Activated naive CD8-positive, alpha-beta T cell treated with anti-CD3 and anti-CD28 coated beads, Interleukin-2, amount 10 ng/mL, durations not matched to agents 7 days and 5 days (primary cell): ENCODE results near the gene HAP1. TPM values are rescaled to one million over a fixed set of nuclear protein-coding genes. Genes with fewer than 3 reads are reported as not detected.

Source experiments
- ATAC-seq: fragments of 150-1000 bp; cut with Tn5 transposase; one replicate; pipeline ENCODE4 v1.10.0; 2021; ENCODE audit warnings: low read depth, moderate library complexity
- POLR2A ChIA-PET: fragments of 350-600 bp; sonication (Branson Sonifier 250); formaldehyde crosslinking; loops from one replicate; lab custom pipeline; 2021; ENCODE audit warnings: antibody characterized with exemption; lab: Charles Lee
- DNase-seq: peaks from one replicate; pipeline ENCODE4 v3.0.0; 2021
- H3K27ac Mint-ChIP-seq: one replicate; pipeline ENCODE4 v1.8.0; 2022; ENCODE audit warnings: mild to moderate bottlenecking, mixed read lengths
- H3K27me3 Mint-ChIP-seq: one replicate; pipeline ENCODE4 v1.8.0; 2022; ENCODE audit warnings: mild to moderate bottlenecking, moderate library complexity, mixed read lengths
- H3K36me3 Mint-ChIP-seq: one replicate; pipeline ENCODE4 v1.8.0; 2021; ENCODE audit warnings: mild to moderate bottlenecking, mixed read lengths
- H3K4me1 Mint-ChIP-seq: one replicate; pipeline ENCODE4 v1.8.0; 2021; ENCODE audit warnings: mixed read lengths
- H3K4me3 Mint-ChIP-seq: one replicate; pipeline ENCODE4 v1.8.0; 2022; ENCODE audit warnings: mild to moderate bottlenecking, moderate library complexity, mixed read lengths
- H3K9me3 Mint-ChIP-seq: one replicate; pipeline ENCODE4 v1.8.0; 2021; ENCODE audit warnings: mixed read lengths
- total RNA-seq, 2 experiments: library from RNA; stranded (reverse); gene quantifications; one replicate each; pipeline ENCODE4 v1.2.3, GENCODE V29; 2021

The HAP1 gene
- total RNA-seq, 2 experiments from 2014 or later: 0.14 TPM; not detected in 1

DNA sequence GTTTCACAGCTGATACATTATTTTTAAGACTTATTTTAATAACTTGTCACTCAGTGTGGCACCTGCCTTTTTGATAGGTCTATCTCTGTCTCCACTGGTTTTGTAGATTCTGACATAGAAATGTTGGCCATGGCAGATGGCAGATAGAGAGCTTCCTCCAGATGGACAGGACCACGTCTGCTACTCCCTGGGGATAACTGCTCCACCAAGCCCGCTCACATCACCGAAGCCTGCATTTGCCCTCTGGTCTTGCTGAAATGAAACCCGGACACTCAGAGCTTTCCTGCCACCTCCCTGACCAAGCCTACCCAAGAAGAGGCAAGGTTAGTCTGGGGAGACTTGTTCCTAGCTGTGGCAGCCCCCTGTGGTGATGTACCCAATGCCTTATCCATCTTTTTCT, 16.4 kb upstream of the HAP1 start:
- ATAC-seq (no peak), DNase-seq (no peak)
- Mint-ChIP-seq H3K27me3 (no peaks in the 10 kb centered on the region), H3K4me1 (no peaks in the 10 kb centered on the region), H3K27ac (no peak overlapping the region), H3K9me3 (no peaks in the 10 kb centered on the region), H3K36me3 (no peaks in the 10 kb centered on the region), H3K4me3 (no peak overlapping the region)
- POLR2A ChIA-PET: no interaction called here

DNA sequence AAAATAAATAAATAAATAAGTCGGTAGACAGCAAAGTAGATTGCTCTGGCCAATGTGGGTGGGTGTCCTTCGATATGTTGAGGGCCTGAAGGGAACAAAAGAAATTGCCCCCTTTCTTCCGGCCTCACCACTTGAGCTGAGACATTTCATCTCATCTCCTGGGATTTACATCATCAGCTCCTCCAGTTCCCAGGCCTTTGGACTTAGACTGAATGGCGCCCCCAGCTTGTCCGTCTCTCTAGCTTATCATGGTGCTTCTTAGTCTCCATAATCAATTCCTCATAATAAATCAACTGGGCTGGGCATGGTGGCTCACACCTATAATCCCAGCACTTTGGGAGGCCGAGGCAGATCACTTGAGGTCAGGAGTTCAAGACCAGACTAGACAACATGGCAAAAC, 13.8 kb upstream of the HAP1 start:
- Mint-ChIP-seq H3K4me3 (no peak overlapping the region), H3K27me3 (no peaks in the 10 kb centered on the region), H3K4me1 (no peaks in the 10 kb centered on the region), H3K9me3 (no peaks in the 10 kb centered on the region), H3K36me3 (no peaks in the 10 kb centered on the region), H3K27ac (no peak overlapping the region)
- ATAC-seq (no peak), DNase-seq (no peak)
- POLR2A ChIA-PET: no interaction called here

DNA sequence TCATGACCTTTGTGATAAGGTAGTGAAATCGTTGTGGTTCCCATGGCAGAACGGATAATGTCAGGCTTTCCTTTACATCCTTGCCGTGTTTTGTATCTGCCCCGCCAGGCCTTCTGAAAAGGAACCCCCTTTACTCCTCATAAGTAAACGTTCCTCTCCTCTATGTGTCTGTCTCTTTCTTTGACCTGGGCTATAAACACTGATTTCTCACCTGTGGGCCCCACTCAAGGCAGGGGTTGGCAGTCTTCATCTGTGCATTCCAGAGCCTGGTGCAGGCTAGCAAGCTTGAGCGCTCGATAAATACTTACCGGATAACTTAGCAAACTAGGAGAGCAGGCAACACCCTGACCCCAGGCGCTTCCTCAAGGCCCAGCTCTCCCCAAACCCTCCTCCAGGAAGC, 7.3 kb upstream of the HAP1 start:
- DNase-seq: no peak
- Mint-ChIP-seq H3K9me3 (no peaks in the 10 kb centered on the region), H3K4me1 (peaks cover 9% of the 10 kb centered on the region), H3K4me3 (no peak overlapping the region), H3K36me3 (no peaks in the 10 kb centered on the region), H3K27ac (no peak overlapping the region), H3K27me3 (peaks cover 16% of the 10 kb centered on the region)
- POLR2A ChIA-PET: interaction anchor here (0.8 kb wide), 1 partner anchor 70 kb away, joined by 3 read pairs; the partner anchor contains the start of gene P3H4
- no peak for ATAC-seq

DNA sequence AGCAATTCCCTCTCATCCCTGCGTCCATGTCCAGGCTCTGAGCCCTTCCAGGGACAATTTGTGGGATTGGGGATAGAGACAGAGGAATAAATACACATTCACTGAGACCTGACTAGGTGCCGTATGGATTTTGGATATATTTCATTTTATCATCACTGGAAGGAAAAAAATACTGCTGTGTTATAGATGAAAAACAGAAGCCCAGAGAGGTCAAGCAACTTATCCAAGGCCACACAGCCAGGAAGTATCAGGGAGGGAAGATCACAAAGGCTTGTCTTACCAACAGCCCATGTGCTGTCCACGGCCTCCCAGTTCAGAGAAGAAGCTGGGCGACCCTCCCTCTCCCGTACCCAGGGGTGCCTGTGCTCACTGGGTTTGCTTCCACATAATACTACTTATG, 6.1 kb upstream of the HAP1 start:
- peaks cover 28% of the 10 kb centered on the region for H3K27me3 Mint-ChIP-seq
- POLR2A ChIA-PET: no interaction called here
- ATAC-seq (no peak), DNase-seq (no peak)
- peaks cover 9% of the 10 kb centered on the region for H3K4me1 Mint-ChIP-seq
- H3K9me3 Mint-ChIP-seq: no peaks in the 10 kb centered on the region
- H3K36me3 Mint-ChIP-seq: no peaks in the 10 kb centered on the region
- H3K27ac Mint-ChIP-seq: no peak overlapping the region
- no peak overlapping the region for H3K4me3 Mint-ChIP-seq

DNA sequence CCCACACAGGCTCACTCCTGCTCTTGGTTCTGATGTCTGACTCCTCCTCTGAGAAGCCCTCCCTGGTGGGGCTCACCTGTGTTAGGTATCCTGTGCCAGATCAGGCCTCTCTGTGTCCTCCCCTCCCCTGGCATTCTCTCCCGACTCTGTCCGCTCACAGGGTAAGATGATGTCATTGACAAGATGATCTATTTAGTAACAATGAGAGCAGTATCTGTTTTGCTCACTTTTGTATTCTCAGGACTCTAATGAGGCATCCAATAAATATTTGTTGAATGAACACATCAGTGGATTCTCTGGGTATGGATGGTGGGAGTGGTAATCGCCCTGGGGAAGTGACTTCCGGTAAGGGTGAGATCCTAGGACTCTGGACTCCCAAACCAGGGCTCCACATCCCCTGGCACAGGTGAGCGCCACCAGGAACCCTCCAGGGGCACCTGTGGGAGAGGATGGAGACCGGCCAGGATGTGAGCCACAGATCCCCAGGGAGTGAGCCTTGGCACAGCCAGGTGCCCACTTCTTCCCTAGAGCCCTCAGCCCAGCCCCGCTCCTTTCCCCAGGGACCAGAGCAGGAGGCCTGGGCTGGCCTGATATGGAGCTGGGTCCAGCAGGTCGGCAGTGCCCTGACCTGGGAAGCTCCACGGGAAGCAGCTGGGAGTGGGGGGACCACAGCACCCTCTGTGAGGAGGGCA, 5.4 kb upstream of the HAP1 start:
- Mint-ChIP-seq H3K4me1 (peaks cover 11% of the 10 kb centered on the region), H3K27me3 (peaks cover 34% of the 10 kb centered on the region), H3K27ac (peak overlapping the region; percentile 40), H3K4me3 (no peak overlapping the region), H3K36me3 (no peaks in the 10 kb centered on the region), H3K9me3 (no peaks in the 10 kb centered on the region)
- DNase-seq (no peak), ATAC-seq (no peak)
- POLR2A ChIA-PET: no interaction called here

DNA sequence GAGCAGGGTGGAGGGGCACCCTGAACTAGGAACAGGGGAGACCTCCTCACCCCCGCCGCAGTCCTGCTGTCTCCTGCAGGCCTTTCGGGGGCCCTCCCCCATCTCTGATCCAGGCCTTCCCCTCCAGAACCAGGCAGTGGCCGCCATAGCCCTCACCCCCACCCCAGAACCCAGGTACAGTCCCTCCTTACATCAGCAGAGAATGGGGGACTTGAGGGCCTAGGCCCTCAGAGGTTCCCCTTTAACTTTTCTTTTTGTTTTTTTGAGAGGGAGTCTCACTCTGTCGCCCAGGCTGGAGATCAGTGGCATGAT, 4.3 kb upstream of the HAP1 start:
- no peak for ATAC-seq
- no peak overlapping the region for H3K4me3 Mint-ChIP-seq
- peaks cover 12% of the 10 kb centered on the region for H3K4me1 Mint-ChIP-seq
- H3K36me3 Mint-ChIP-seq: no peaks in the 10 kb centered on the region
- no peak for DNase-seq
- POLR2A ChIA-PET: no interaction called here
- peaks cover 39% of the 10 kb centered on the region for H3K27me3 Mint-ChIP-seq
- no peaks in the 10 kb centered on the region for H3K9me3 Mint-ChIP-seq
- no peak overlapping the region for H3K27ac Mint-ChIP-seq

DNA sequence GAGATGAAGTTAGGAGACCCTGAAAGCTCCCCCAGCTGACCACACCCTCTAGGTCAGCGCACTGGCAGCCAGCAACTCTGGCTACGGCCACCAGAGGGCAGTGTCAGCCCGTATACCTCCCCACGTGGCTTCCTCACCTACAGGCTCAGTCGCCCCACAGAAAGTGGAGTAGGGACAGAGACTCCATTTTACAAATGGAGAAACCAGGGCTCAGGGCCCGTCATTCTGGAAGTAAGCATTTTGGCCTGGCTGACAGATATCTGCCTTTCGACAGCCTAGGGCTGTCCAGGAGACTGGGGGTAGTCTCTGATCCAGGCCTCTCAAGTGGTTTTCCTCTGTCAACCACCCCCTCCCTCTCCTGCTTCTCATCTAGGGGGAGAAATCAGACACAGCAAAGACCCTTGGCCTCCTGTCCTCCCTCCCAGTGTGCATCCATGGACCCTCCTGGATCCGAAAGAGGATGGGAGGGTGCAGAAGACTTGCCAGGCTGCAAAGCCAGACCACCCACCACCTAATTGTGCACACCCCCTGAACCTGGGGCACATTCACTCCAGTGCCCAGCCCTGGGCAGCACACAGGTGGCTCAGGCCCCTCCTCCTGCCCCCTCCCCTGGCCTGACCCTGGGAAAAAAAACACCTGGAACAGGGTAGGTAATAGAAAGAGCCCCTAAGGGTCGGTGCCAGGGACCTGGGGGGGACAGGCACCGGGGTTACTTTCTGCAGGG, 3.8 kb upstream of the HAP1 start:
- H3K36me3 Mint-ChIP-seq: no peaks in the 10 kb centered on the region
- DNase-seq (peak; percentile 86), ATAC-seq (peak; percentile 84)
- POLR2A ChIA-PET: interaction anchor here (0.6 to 1.4 kb wide), 3 partner anchors 48 to 73 kb away, joined by 3 to 6 read pairs (median 3); partner anchors contain the start of gene P3H4
- H3K4me1 Mint-ChIP-seq: peaks cover 13% of the 10 kb centered on the region
- no peak overlapping the region for H3K4me3 Mint-ChIP-seq
- H3K27ac Mint-ChIP-seq: peak overlapping the region; percentile 56
- H3K9me3 Mint-ChIP-seq: no peaks in the 10 kb centered on the region
- H3K27me3 Mint-ChIP-seq: peaks cover 43% of the 10 kb centered on the region

DNA sequence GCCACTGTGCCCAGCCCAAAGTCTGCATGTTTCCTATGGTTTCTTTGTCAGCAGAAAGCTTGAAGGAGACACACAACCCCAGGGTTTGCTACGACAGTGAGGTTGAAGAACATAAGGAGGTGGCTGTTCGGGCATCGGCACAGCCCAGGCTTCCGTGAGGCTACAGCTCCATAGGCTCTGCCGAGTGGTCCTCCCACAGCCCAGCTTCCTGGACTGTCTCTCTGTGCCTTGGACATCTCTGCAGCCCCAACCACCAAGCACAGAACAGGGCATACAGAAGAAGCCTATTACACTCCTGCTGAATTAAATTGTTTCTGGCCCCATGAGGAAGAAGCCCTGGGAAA, 3.2 kb upstream of the HAP1 start:
- ATAC-seq (peak; percentile 39), DNase-seq (no peak)
- POLR2A ChIA-PET: interaction anchor here (0.6 to 1.4 kb wide), 3 partner anchors 47 to 74 kb away, joined by 3 to 6 read pairs (median 3); partner anchors contain the start of gene P3H4
- Mint-ChIP-seq H3K4me3 (peak overlapping the region; percentile 16), H3K27ac (peak overlapping the region; percentile 56), H3K9me3 (no peaks in the 10 kb centered on the region), H3K4me1 (peaks cover 13% of the 10 kb centered on the region), H3K27me3 (peaks cover 49% of the 10 kb centered on the region), H3K36me3 (no peaks in the 10 kb centered on the region)

DNA sequence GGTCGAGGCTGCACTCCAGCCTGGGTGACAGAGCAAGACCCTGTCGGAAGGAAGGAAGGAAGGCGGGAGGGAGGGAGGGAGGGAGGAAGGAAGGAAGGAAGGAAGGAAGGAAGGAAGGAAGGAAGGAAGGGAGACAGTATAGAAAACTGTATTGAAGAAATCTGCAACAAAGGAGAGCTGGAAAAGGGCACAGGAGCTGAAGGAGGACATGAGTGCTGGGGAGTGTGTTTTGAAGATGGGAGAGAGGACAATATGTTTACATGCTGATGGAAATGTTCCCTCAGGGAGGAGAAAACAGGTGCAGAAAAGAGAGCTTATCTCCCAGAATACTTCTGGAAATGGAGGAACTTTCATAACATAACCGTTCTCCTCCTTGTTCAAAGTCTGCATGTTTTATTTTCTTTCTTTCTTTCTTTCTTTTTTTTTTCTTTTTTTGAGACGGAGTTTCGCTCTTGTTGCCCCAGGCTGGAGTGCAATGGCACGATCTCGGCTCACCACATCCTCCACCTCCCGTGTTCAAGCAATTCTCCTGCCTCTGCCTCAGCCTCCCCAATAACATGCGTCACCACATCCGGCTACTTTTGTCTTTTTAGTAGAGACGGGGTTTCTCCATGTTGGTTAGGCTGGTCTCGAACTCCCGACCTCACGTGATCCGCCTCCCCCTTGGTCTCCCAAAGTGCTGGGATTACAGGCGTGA, 2.7 kb upstream of the HAP1 start:
- H3K27ac Mint-ChIP-seq: no peak overlapping the region
- peaks cover 13% of the 10 kb centered on the region for H3K4me1 Mint-ChIP-seq
- peaks cover 50% of the 10 kb centered on the region for H3K27me3 Mint-ChIP-seq
- ATAC-seq (no peak), DNase-seq (no peak)
- H3K4me3 Mint-ChIP-seq: peak overlapping the region; percentile 16
- no peaks in the 10 kb centered on the region for H3K36me3 Mint-ChIP-seq
- POLR2A ChIA-PET: interaction anchor here (0.6 to 1.4 kb wide), 3 partner anchors 47 to 75 kb away, joined by 3 to 6 read pairs (median 3); partner anchors contain the start of gene P3H4
- H3K9me3 Mint-ChIP-seq: no peaks in the 10 kb centered on the region

DNA sequence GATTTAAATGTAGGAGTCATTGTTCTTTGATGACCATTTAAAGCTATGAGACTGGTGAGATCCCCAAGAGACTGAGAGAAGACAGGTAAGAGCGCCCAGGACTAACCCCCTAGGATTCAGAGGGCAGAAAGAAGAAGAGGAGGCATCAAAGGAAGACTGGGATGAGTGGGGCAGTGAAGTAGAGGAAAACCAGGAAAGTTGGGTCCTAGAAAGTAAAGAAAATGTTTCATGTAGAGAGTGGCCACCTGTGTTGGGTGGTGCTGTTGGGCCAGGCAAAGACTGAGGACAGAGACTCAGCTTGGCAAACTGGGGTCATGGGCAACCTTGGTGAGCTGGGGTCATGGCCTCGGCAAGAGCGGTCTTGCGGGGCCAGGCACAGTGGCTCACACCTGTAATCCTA, 1.3 kb upstream of the HAP1 start:
- POLR2A ChIA-PET: interaction anchor here (1.0 kb wide), 1 partner anchor 385 kb away, joined by 4 read pairs; no protein-coding TSS in a partner anchor
- Mint-ChIP-seq H3K9me3 (no peaks in the 10 kb centered on the region), H3K27ac (no peak overlapping the region), H3K4me1 (peaks cover 13% of the 10 kb centered on the region), H3K4me3 (no peak overlapping the region), H3K36me3 (no peaks in the 10 kb centered on the region), H3K27me3 (peaks cover 63% of the 10 kb centered on the region)
- no peak for DNase-seq
- ATAC-seq: no peak

DNA sequence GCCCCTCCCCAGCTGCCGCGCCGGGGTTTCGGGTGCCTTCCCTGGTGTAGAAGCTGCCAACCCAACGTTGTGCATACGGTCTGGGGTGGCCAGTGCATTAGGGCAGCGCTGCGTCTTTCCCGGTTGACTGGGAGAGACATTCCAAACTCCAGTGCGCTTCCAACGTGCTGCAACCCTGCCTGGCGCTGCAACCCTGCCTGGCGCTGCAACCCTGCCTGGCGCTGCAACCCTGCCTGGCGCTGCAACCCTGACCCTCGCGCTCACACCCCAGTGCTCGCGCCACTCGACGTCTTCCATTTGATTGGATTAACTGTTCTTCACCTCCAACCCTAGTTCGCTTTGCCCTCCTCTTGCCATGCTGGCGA, 488 bp upstream of the HAP1 start:
- H3K9me3 Mint-ChIP-seq: no peaks in the 10 kb centered on the region
- H3K4me1 Mint-ChIP-seq: peaks cover 13% of the 10 kb centered on the region
- DNase-seq (no peak), ATAC-seq (no peak)
- H3K27ac Mint-ChIP-seq: no peak overlapping the region
- no peaks in the 10 kb centered on the region for H3K36me3 Mint-ChIP-seq
- POLR2A ChIA-PET: interaction anchor here (1.1 kb wide), 1 partner anchor 42 kb away, joined by 3 read pairs; no protein-coding TSS in a partner anchor
- peak overlapping the region; percentile 58 for H3K4me3 Mint-ChIP-seq
- H3K27me3 Mint-ChIP-seq: peaks cover 65% of the 10 kb centered on the region

DNA sequence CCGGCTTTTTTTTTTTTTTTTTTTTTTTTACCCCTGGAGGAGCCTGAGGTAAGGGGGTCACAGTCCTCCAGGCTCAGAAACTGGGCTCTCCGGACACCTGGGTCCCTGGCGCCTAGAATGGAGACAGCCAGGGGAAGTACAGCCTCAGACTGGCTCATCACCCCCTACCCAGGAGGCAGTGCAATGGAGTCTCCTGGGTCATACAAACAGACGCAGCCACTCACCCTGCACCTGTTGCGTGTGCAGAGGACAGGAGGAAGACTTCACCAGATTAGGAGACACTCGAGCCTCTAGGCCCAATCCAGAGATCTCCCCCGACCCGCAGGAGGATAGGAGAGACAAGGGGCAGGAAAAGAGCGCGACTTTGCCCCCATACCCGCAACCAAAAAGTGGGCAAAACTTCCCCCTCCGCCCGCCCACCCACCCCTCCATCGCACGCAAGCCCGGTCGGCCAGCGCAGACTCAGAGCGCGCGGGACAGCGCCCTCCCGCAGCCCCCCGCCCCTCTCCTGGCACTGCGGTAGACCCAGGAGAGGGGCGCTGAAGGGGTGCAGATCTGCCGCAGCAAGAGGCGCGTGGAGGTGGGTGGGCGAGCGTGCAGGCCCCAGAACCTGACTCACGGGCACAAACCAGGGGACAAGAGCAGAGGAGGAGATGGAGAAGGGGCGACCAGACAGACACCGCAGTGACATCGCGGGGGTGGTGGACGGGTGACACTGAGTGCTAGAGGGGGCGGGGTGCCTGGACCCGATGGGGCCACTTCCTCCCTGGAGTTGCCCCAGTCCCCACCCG, 900 bp downstream of the HAP1 start:
- DNase-seq: no peak
- POLR2A ChIA-PET: no interaction called here
- peaks cover 13% of the 10 kb centered on the region for H3K4me1 Mint-ChIP-seq
- H3K27me3 Mint-ChIP-seq: peaks cover 71% of the 10 kb centered on the region
- no peaks in the 10 kb centered on the region for H3K36me3 Mint-ChIP-seq
- H3K9me3 Mint-ChIP-seq: no peaks in the 10 kb centered on the region
- ATAC-seq: no peak
- peak overlapping the region; percentile 29 for H3K4me3 Mint-ChIP-seq
- no peak overlapping the region for H3K27ac Mint-ChIP-seq

DNA sequence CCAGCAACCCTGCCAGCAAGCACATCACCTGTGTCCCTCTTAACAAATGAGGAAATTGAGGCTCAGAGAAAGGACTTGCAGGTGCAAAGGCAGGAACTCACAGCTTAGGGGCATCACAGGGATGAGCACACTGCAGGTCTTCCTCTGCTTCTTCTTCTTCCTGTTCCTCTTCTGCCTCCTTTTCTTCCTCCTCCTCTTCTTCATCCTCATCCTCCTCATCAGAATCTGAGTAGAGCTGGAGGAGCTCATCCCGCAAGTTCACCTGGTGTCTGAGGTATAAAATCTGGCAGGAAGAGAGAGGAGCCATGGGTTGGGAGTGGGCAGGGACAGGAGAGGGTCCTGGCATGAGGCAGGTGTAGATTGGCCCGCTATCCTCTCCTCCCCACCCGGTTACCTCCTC, 2.6 kb downstream of the HAP1 start:
- Mint-ChIP-seq H3K9me3 (no peaks in the 10 kb centered on the region), H3K4me1 (peaks cover 4% of the 10 kb centered on the region), H3K27ac (no peak overlapping the region), H3K36me3 (no peaks in the 10 kb centered on the region), H3K27me3 (peaks cover 62% of the 10 kb centered on the region), H3K4me3 (no peak overlapping the region)
- POLR2A ChIA-PET: no interaction called here
- no peak for DNase-seq
- ATAC-seq: no peak
